ENCODE measurements around the gene TMEM270. TPM values are rescaled to one million over a fixed set of nuclear protein-coding genes. Genes with fewer than 3 reads are reported as not detected.
A peak's percentile ranks its signal among the peaks of the same experiment; 100 is the strongest.
"Not testable (repeated sequence)": the region's sequence is repeated elsewhere in the genome, so short reads cannot be mapped to it uniquely, and the experiment has no call there.

Gene TMEM270
- polyA plus RNA-seq, 4 donors, result 0.18 to 0.19 TPM; not detected in 2

- WGBS, 3 donors, result 36 to 57% (median 51%) methylated on average over 9 of the region's 9 CpGs
- H3K9me3 ChIP-seq (ENCODE audit: control insufficient read depth in 2 of 2, insufficient read depth in 1 of 2, low read depth in 1 of 2, low read length in 1 of 2), result no peaks in the 10 kb centered on the region
- no peak for FAIRE-seq
Observed at GRCh38 chr7:73844131-73844547, 16.8 kb upstream of the TMEM270 start.

GRCh38 chr7:73844848-73845460 lies 16.0 kb upstream of the TMEM270 start:
- FAIRE-seq, result no peak
- H3K9me3 ChIP-seq (ENCODE audit: control insufficient read depth in 2 of 2, insufficient read depth in 1 of 2, low read depth in 1 of 2, low read length in 1 of 2), result no peaks in the 10 kb centered on the region
- WGBS, 3 donors, result 83 to 86% (median 83%) methylated on average over 13 of the region's 13 CpGs
- DNase-seq, result no peak
- no peaks in the 10 kb centered on the region for H3K36me3 ChIP-seq (ENCODE audit: control insufficient read depth in 3 of 3, insufficient read depth in 2 of 3, low read depth in 1 of 3, low read length in 3 of 3)
- no peaks in the 10 kb centered on the region for H3K27me3 ChIP-seq (ENCODE audit: control insufficient read depth in 3 of 3, insufficient read depth in 3 of 3, low read length in 3 of 3)
- H3K4me3 ChIP-seq (ENCODE audit: low read depth in 1 of 3, low read length in 3 of 3), result no peak overlapping the region
- H3K4me1 ChIP-seq (ENCODE audit: control insufficient read depth in 3 of 3, insufficient read depth in 2 of 3, low read depth in 1 of 3, low read length in 2 of 3), result peaks cover 0 to 13% (median 3%) of the 10 kb centered on the region in 3 donors
- H3K27ac ChIP-seq (ENCODE audit: low read depth in 1 of 3, low read length in 2 of 3), result no peak overlapping the region

More at GRCh38 chr7:73844131-73844547, 16.8 kb upstream of the TMEM270 start:
- Histone ChIP-seq H3K36me3 (ENCODE audit: control insufficient read depth in 3 of 3, insufficient read depth in 2 of 3, low read depth in 1 of 3, low read length in 3 of 3) (no peaks in the 10 kb centered on the region), H3K27me3 (ENCODE audit: control insufficient read depth in 3 of 3, insufficient read depth in 3 of 3, low read length in 3 of 3) (no peaks in the 10 kb centered on the region), H3K27ac (ENCODE audit: low read depth in 1 of 3, low read length in 2 of 3) (no peak overlapping the region), H3K4me3 (ENCODE audit: low read depth in 1 of 3, low read length in 3 of 3) (no peak overlapping the region), H3K4me1 (ENCODE audit: control insufficient read depth in 3 of 3, insufficient read depth in 2 of 3, low read depth in 1 of 3, low read length in 2 of 3) (peaks cover 0 to 10% (median 3%) of the 10 kb centered on the region in 3 donors)
- DNase-seq, result no peak

- H3K27ac ChIP-seq (ENCODE audit: low read depth in 1 of 3, low read length in 2 of 3); FAIRE-seq; H3K27me3 ChIP-seq (ENCODE audit: control insufficient read depth in 3 of 3, insufficient read depth in 3 of 3, low read length in 3 of 3); DNase-seq; H3K9me3 ChIP-seq (ENCODE audit: control insufficient read depth in 2 of 2, insufficient read depth in 1 of 2, low read depth in 1 of 2, low read length in 1 of 2); H3K36me3 ChIP-seq (ENCODE audit: control insufficient read depth in 3 of 3, insufficient read depth in 2 of 3, low read depth in 1 of 3, low read length in 3 of 3); H3K4me3 ChIP-seq (ENCODE audit: low read depth in 1 of 3, low read length in 3 of 3): not testable (repeated sequence)
- WGBS, 3 donors, result 68 to 86% (median 78%) methylated on average over 12 of the region's 12 CpGs
- H3K4me1 ChIP-seq (ENCODE audit: control insufficient read depth in 3 of 3, insufficient read depth in 2 of 3, low read depth in 1 of 3, low read length in 2 of 3), result peaks cover 0 to 20% (median 3%) of the 10 kb centered on the region in 3 donors
Observed at GRCh38 chr7:73845701-73846195, 15.2 kb upstream of the TMEM270 start.

- Histone ChIP-seq H3K36me3 (ENCODE audit: control insufficient read depth in 3 of 3, insufficient read depth in 2 of 3, low read depth in 1 of 3, low read length in 3 of 3) (no peaks in the 10 kb centered on the region), H3K9me3 (ENCODE audit: control insufficient read depth in 2 of 2, insufficient read depth in 1 of 2, low read depth in 1 of 2, low read length in 1 of 2) (no peaks in the 10 kb centered on the region), H3K4me1 (ENCODE audit: control insufficient read depth in 3 of 3, insufficient read depth in 2 of 3, low read depth in 1 of 3, low read length in 2 of 3) (peaks cover 0 to 29% (median 0%) of the 10 kb centered on the region in 3 donors), H3K27ac (ENCODE audit: low read depth in 1 of 3, low read length in 2 of 3) (no peak overlapping the region), H3K27me3 (ENCODE audit: control insufficient read depth in 3 of 3, insufficient read depth in 3 of 3, low read length in 3 of 3) (no peaks in the 10 kb centered on the region), H3K4me3 (ENCODE audit: low read depth in 1 of 3, low read length in 3 of 3) (no peak overlapping the region)
- DNase-seq (no peak), FAIRE-seq (no peak)
- 84 to 88% (median 85%) methylated on average over 10 of the region's 10 CpGs for WGBS, 3 donors
Observed at GRCh38 chr7:73847941-73848723, 12.8 kb upstream of the TMEM270 start.

- Histone ChIP-seq H3K9me3 (ENCODE audit: control insufficient read depth in 2 of 2, insufficient read depth in 1 of 2, low read depth in 1 of 2, low read length in 1 of 2) (no peaks in the 10 kb centered on the region), H3K27me3 (ENCODE audit: control insufficient read depth in 3 of 3, insufficient read depth in 3 of 3, low read length in 3 of 3) (no peaks in the 10 kb centered on the region), H3K4me1 (ENCODE audit: control insufficient read depth in 3 of 3, insufficient read depth in 2 of 3, low read depth in 1 of 3, low read length in 2 of 3) (peaks cover 0 to 29% (median 0%) of the 10 kb centered on the region in 3 donors), H3K4me3 (ENCODE audit: low read depth in 1 of 3, low read length in 3 of 3) (no peak overlapping the region), H3K36me3 (ENCODE audit: control insufficient read depth in 3 of 3, insufficient read depth in 2 of 3, low read depth in 1 of 3, low read length in 3 of 3) (no peaks in the 10 kb centered on the region), H3K27ac (ENCODE audit: low read depth in 1 of 3, low read length in 2 of 3) (peak overlapping the region; percentile 43 to 88 (median 82))
- peak; percentile 82 to 83 for DNase-seq
- WGBS, 3 donors, result 37 to 52% (median 40%) methylated on average over 4 of the region's 4 CpGs
- FAIRE-seq, result no peak
Observed at GRCh38 chr7:73850781-73851207, 10.2 kb upstream of the TMEM270 start.

GRCh38 chr7:73851410-73852338 lies 9.3 kb upstream of the TMEM270 start:
- Histone ChIP-seq H3K4me3 (ENCODE audit: low read depth in 1 of 3, low read length in 3 of 3) (no peak overlapping the region), H3K36me3 (ENCODE audit: control insufficient read depth in 3 of 3, insufficient read depth in 2 of 3, low read depth in 1 of 3, low read length in 3 of 3) (no peaks in the 10 kb centered on the region), H3K27me3 (ENCODE audit: control insufficient read depth in 3 of 3, insufficient read depth in 3 of 3, low read length in 3 of 3) (no peaks in the 10 kb centered on the region), H3K27ac (ENCODE audit: low read depth in 1 of 3, low read length in 2 of 3) (peak overlapping the region; percentile 43 to 88 (median 82)), H3K4me1 (ENCODE audit: control insufficient read depth in 3 of 3, insufficient read depth in 2 of 3, low read depth in 1 of 3, low read length in 2 of 3) (peaks cover 0 to 29% (median 0%) of the 10 kb centered on the region in 3 donors), H3K9me3 (ENCODE audit: control insufficient read depth in 2 of 2, insufficient read depth in 1 of 2, low read depth in 1 of 2, low read length in 1 of 2) (no peaks in the 10 kb centered on the region)
- peak; percentile 84 for DNase-seq
- no peak for FAIRE-seq
- 38 to 43% (median 38%) methylated on average over 8 of the region's 8 CpGs for WGBS, 3 donors

- Histone ChIP-seq H3K36me3 (ENCODE audit: control insufficient read depth in 3 of 3, insufficient read depth in 2 of 3, low read depth in 1 of 3, low read length in 3 of 3) (no peaks in the 10 kb centered on the region), H3K4me3 (ENCODE audit: low read depth in 1 of 3, low read length in 3 of 3) (no peak overlapping the region), H3K4me1 (ENCODE audit: control insufficient read depth in 3 of 3, insufficient read depth in 2 of 3, low read depth in 1 of 3, low read length in 2 of 3) (peaks cover 0 to 30% (median 0%) of the 10 kb centered on the region in 3 donors), H3K27me3 (ENCODE audit: control insufficient read depth in 3 of 3, insufficient read depth in 3 of 3, low read length in 3 of 3) (no peaks in the 10 kb centered on the region), H3K9me3 (ENCODE audit: control insufficient read depth in 2 of 2, insufficient read depth in 1 of 2, low read depth in 1 of 2, low read length in 1 of 2) (no peaks in the 10 kb centered on the region), H3K27ac (ENCODE audit: low read depth in 1 of 3, low read length in 2 of 3) (peak overlapping the region in 1 of 3 donors; percentile 88)
- no peak for FAIRE-seq
- no peak for DNase-seq
- WGBS, 3 donors, result 67 to 71% (median 68%) methylated on average over 5 of the region's 5 CpGs
Observed at GRCh38 chr7:73852500-73852899, 8.5 kb upstream of the TMEM270 start.

- Histone ChIP-seq H3K27me3 (ENCODE audit: control insufficient read depth in 3 of 3, insufficient read depth in 3 of 3, low read length in 3 of 3) (no peaks in the 10 kb centered on the region), H3K4me3 (ENCODE audit: low read depth in 1 of 3, low read length in 3 of 3) (no peak overlapping the region), H3K27ac (ENCODE audit: low read depth in 1 of 3, low read length in 2 of 3) (no peak overlapping the region), H3K9me3 (ENCODE audit: control insufficient read depth in 2 of 2, insufficient read depth in 1 of 2, low read depth in 1 of 2, low read length in 1 of 2) (peaks cover 0 to 9% of the 10 kb centered on the region in 2 donors), H3K4me1 (ENCODE audit: control insufficient read depth in 3 of 3, insufficient read depth in 2 of 3, low read depth in 1 of 3, low read length in 2 of 3) (peaks cover 0 to 10% (median 0%) of the 10 kb centered on the region in 3 donors), H3K36me3 (ENCODE audit: control insufficient read depth in 3 of 3, insufficient read depth in 2 of 3, low read depth in 1 of 3, low read length in 3 of 3) (no peaks in the 10 kb centered on the region)
- 51 to 74% (median 63%) methylated on average over 3 of the region's 3 CpGs for WGBS, 3 donors
- FAIRE-seq (no peak), DNase-seq (no peak)
Observed at GRCh38 chr7:73856941-73857340, 4.0 kb upstream of the TMEM270 start.

Measured in small intestine (tissue), 7 donors.